MM.1S (cell line): Measurements from ENCODE around the gene ARL3.

Experiments used
- CTCF ChIP-seq: fragments of 300-600 bp; sonication (generic); IDR thresholded peaks from 2 replicates; pipeline ENCODE4 v1.5.1; 2016; ENCODE audit warnings: antibody characterized with exemption, low read length, mixed read lengths
- EZH2phosphoT487 ChIP-seq: fragments of 300-600 bp; sonication (generic); IDR thresholded peaks from 2 replicates; pipeline ENCODE4 v1.6.1; 2018; ENCODE audit warnings: antibody characterized with exemption, low read length

- TF ChIP-seq CTCF (no peak), EZH2phosphoT487 (no peak)
Measured at GRCh38 chr10:102645741-102646609, 68.2 kb downstream of the ARL3 start.
